HK-2 (cell line): Measurements from ENCODE around the gene LGALS14.

ENCODE experiments used
- DNase-seq: peaks from one replicate; pipeline ENCODE4 v3.0.0-alpha.2; 2018; ENCODE audit not compliant: unreplicated experiment

Gene LGALS14

GRCh38 chr19:39746836-39747529 lies 42.7 kb downstream of the LGALS14 start:
- DNase-seq: no peak

GRCh38 chr19:39749981-39750380 lies 45.7 kb downstream of the LGALS14 start:
- no peak for DNase-seq

- DNase-seq: no peak
These were observed 48.1 kb downstream of the LGALS14 start for GRCh38 chr19:39752390-39752789.

GRCh38 chr19:39752795-39753194 lies 48.5 kb downstream of the LGALS14 start:
- no peak for DNase-seq

- no peak for DNase-seq
These were observed 50.3 kb downstream of the LGALS14 start for GRCh38 chr19:39754544-39754943.

- no peak for DNase-seq
These were observed 50.7 kb downstream of the LGALS14 start for GRCh38 chr19:39754971-39755370.
